ENCODE results near the gene CTSG.
"Not testable (repeated sequence)": the region's sequence is repeated elsewhere in the genome, so short reads cannot be mapped to it uniquely, and the experiment has no call there.

CTSG gene

GRCh38 chr14:24584402-24584801 is 8.4 kb upstream of the CTSG start:
- H3K4ac ChIP-seq (ENCODE audit: low read depth in 1 of 2, low read length in 2 of 2); H4K8ac ChIP-seq (ENCODE audit: low read length); H3K14ac ChIP-seq (ENCODE audit: low read length in 2 of 2); H4K91ac ChIP-seq (ENCODE audit: low read length); H2BK15ac ChIP-seq (ENCODE audit: low read depth, poor library complexity, severe bottlenecking); H3K4me1 ChIP-seq (ENCODE audit: control insufficient read depth, insufficient read depth, low read depth, low read length); DNase-seq; H2BK12ac ChIP-seq (ENCODE audit: low read length in 2 of 2); H3K4me3 ChIP-seq (ENCODE audit: insufficient read depth in 1 of 2, low read depth in 1 of 2, low read length in 2 of 2); H2AK5ac ChIP-seq (ENCODE audit: low read length, severe bottlenecking); H3K9me3 ChIP-seq (ENCODE audit: control insufficient read depth, low read length); H3K4me2 ChIP-seq (ENCODE audit: low read length, poor library complexity, severe bottlenecking); H3K27ac ChIP-seq (ENCODE audit: low read length, poor library complexity, severe bottlenecking); H2BK5ac ChIP-seq (ENCODE audit: low read depth, low read length, poor library complexity, severe bottlenecking); H3K18ac ChIP-seq (ENCODE audit: low read depth in 1 of 2, low read length in 2 of 2); H3K23ac ChIP-seq (ENCODE audit: low read length in 2 of 2); H3K79me1 ChIP-seq (replicated peaks; ENCODE audit: low read length, poor library complexity, severe bottlenecking); H3K9ac ChIP-seq (ENCODE audit: low read length); H3K27me3 ChIP-seq (ENCODE audit: control insufficient read depth in 1 of 2, insufficient read depth in 1 of 2, low read length in 2 of 2); H3K36me3 ChIP-seq (ENCODE audit: control insufficient read depth in 1 of 2, insufficient read depth in 2 of 2, low read depth in 1 of 2, low read length in 2 of 2); H2AFZ ChIP-seq (ENCODE audit: low read depth, low read length); H2BK120ac ChIP-seq (ENCODE audit: low read depth, low read length): not testable (repeated sequence)
- WGBS = 80% methylated on average over 1 of the region's 3 CpGs

GRCh38 chr14:24578558-24578957 is 2.5 kb upstream of the CTSG start:
- Histone ChIP-seq H3K79me1 (replicated peaks; ENCODE audit: low read length, poor library complexity, severe bottlenecking) (no peaks in the 10 kb centered on the region), H3K4ac (ENCODE audit: low read depth in 1 of 2, low read length in 2 of 2) (no peak overlapping the region), H3K4me3 (ENCODE audit: insufficient read depth in 1 of 2, low read depth in 1 of 2, low read length in 2 of 2) (no peak overlapping the region), H3K14ac (ENCODE audit: low read length in 2 of 2) (no peak overlapping the region), H3K18ac (ENCODE audit: low read depth in 1 of 2, low read length in 2 of 2) (no peak overlapping the region), H2AFZ (ENCODE audit: low read depth, low read length) (no peak overlapping the region), H3K23ac (ENCODE audit: low read length in 2 of 2) (no peak overlapping the region), H2BK15ac (ENCODE audit: low read depth, poor library complexity, severe bottlenecking) (no peak overlapping the region), H4K8ac (ENCODE audit: low read length) (no peak overlapping the region), H2BK120ac (ENCODE audit: low read depth, low read length) (no peak overlapping the region), H2BK5ac (ENCODE audit: low read depth, low read length, poor library complexity, severe bottlenecking) (no peak overlapping the region), H3K4me2 (ENCODE audit: low read length, poor library complexity, severe bottlenecking) (no peak overlapping the region), H3K36me3 (ENCODE audit: control insufficient read depth in 1 of 2, insufficient read depth in 2 of 2, low read depth in 1 of 2, low read length in 2 of 2) (no peaks in the 10 kb centered on the region), H2BK12ac (ENCODE audit: low read length in 2 of 2) (no peak overlapping the region), H3K27me3 (ENCODE audit: control insufficient read depth in 1 of 2, insufficient read depth in 1 of 2, low read length in 2 of 2) (no peaks in the 10 kb centered on the region), H3K27ac (ENCODE audit: low read length, poor library complexity, severe bottlenecking) (no peak overlapping the region), H2AK5ac (ENCODE audit: low read length, severe bottlenecking) (no peak overlapping the region), H3K9me3 (ENCODE audit: control insufficient read depth, low read length) (peaks cover 8% of the 10 kb centered on the region), H3K9ac (ENCODE audit: low read length) (no peak overlapping the region), H4K91ac (ENCODE audit: low read length) (no peak overlapping the region), H3K4me1 (ENCODE audit: control insufficient read depth, insufficient read depth, low read depth, low read length) (no peaks in the 10 kb centered on the region)
- 25% methylated on average over 1 of the region's 2 CpGs for whole genome bisulfite sequencing
- DNase-seq = no peak

GRCh38 chr14:24576771-24577170 is 721 bp upstream of the CTSG start:
- Histone ChIP-seq H3K27ac (ENCODE audit: low read length, poor library complexity, severe bottlenecking) (no peak overlapping the region), H3K27me3 (ENCODE audit: control insufficient read depth in 1 of 2, insufficient read depth in 1 of 2, low read length in 2 of 2) (no peaks in the 10 kb centered on the region), H4K91ac (ENCODE audit: low read length) (no peak overlapping the region), H2BK15ac (ENCODE audit: low read depth, poor library complexity, severe bottlenecking) (no peak overlapping the region), H2BK12ac (ENCODE audit: low read length in 2 of 2) (no peak overlapping the region), H3K4me3 (ENCODE audit: insufficient read depth in 1 of 2, low read depth in 1 of 2, low read length in 2 of 2) (no peak overlapping the region), H2BK120ac (ENCODE audit: low read depth, low read length) (no peak overlapping the region), H2AFZ (ENCODE audit: low read depth, low read length) (no peak overlapping the region), H4K8ac (ENCODE audit: low read length) (no peak overlapping the region), H3K79me1 (replicated peaks; ENCODE audit: low read length, poor library complexity, severe bottlenecking) (no peaks in the 10 kb centered on the region), H2BK5ac (ENCODE audit: low read depth, low read length, poor library complexity, severe bottlenecking) (no peak overlapping the region), H3K9ac (ENCODE audit: low read length) (no peak overlapping the region), H3K23ac (ENCODE audit: low read length in 2 of 2) (no peak overlapping the region), H2AK5ac (ENCODE audit: low read length, severe bottlenecking) (no peak overlapping the region), H3K14ac (ENCODE audit: low read length in 2 of 2) (no peak overlapping the region), H3K36me3 (ENCODE audit: control insufficient read depth in 1 of 2, insufficient read depth in 2 of 2, low read depth in 1 of 2, low read length in 2 of 2) (no peaks in the 10 kb centered on the region), H3K4ac (ENCODE audit: low read depth in 1 of 2, low read length in 2 of 2) (no peak overlapping the region), H3K18ac (ENCODE audit: low read depth in 1 of 2, low read length in 2 of 2) (no peak overlapping the region), H3K4me1 (ENCODE audit: control insufficient read depth, insufficient read depth, low read depth, low read length) (no peaks in the 10 kb centered on the region), H3K4me2 (ENCODE audit: low read length, poor library complexity, severe bottlenecking) (no peak overlapping the region), H3K9me3 (ENCODE audit: control insufficient read depth, low read length) (no peaks in the 10 kb centered on the region)
- WGBS = 80% methylated on average over 4 of the region's 5 CpGs
- DNase-seq = no peak

GRCh38 chr14:24574206-24574774 is 1.8 kb downstream of the CTSG start:
- DNase-seq = no peak
- Histone ChIP-seq H2AK5ac (ENCODE audit: low read length, severe bottlenecking) (no peak overlapping the region), H2BK120ac (ENCODE audit: low read depth, low read length) (no peak overlapping the region), H2AFZ (ENCODE audit: low read depth, low read length) (no peak overlapping the region), H4K91ac (ENCODE audit: low read length) (no peak overlapping the region), H3K4ac (ENCODE audit: low read depth in 1 of 2, low read length in 2 of 2) (no peak overlapping the region), H3K14ac (ENCODE audit: low read length in 2 of 2) (no peak overlapping the region), H3K9me3 (ENCODE audit: control insufficient read depth, low read length) (no peaks in the 10 kb centered on the region), H3K27me3 (ENCODE audit: control insufficient read depth in 1 of 2, insufficient read depth in 1 of 2, low read length in 2 of 2) (no peaks in the 10 kb centered on the region), H2BK12ac (ENCODE audit: low read length in 2 of 2) (no peak overlapping the region), H2BK5ac (ENCODE audit: low read depth, low read length, poor library complexity, severe bottlenecking) (no peak overlapping the region), H3K4me3 (ENCODE audit: insufficient read depth in 1 of 2, low read depth in 1 of 2, low read length in 2 of 2) (no peak overlapping the region), H3K23ac (ENCODE audit: low read length in 2 of 2) (no peak overlapping the region), H3K18ac (ENCODE audit: low read depth in 1 of 2, low read length in 2 of 2) (no peak overlapping the region), H4K8ac (ENCODE audit: low read length) (no peak overlapping the region), H3K79me1 (replicated peaks; ENCODE audit: low read length, poor library complexity, severe bottlenecking) (no peaks in the 10 kb centered on the region), H2BK15ac (ENCODE audit: low read depth, poor library complexity, severe bottlenecking) (no peak overlapping the region), H3K27ac (ENCODE audit: low read length, poor library complexity, severe bottlenecking) (no peak overlapping the region), H3K4me1 (ENCODE audit: control insufficient read depth, insufficient read depth, low read depth, low read length) (no peaks in the 10 kb centered on the region), H3K4me2 (ENCODE audit: low read length, poor library complexity, severe bottlenecking) (no peak overlapping the region), H3K9ac (ENCODE audit: low read length) (no peak overlapping the region), H3K36me3 (ENCODE audit: control insufficient read depth in 1 of 2, insufficient read depth in 2 of 2, low read depth in 1 of 2, low read length in 2 of 2) (no peaks in the 10 kb centered on the region)
- WGBS = 91% methylated on average over 21 of the region's 27 CpGs
